ENCODE results near the gene SCEL.

DNA sequence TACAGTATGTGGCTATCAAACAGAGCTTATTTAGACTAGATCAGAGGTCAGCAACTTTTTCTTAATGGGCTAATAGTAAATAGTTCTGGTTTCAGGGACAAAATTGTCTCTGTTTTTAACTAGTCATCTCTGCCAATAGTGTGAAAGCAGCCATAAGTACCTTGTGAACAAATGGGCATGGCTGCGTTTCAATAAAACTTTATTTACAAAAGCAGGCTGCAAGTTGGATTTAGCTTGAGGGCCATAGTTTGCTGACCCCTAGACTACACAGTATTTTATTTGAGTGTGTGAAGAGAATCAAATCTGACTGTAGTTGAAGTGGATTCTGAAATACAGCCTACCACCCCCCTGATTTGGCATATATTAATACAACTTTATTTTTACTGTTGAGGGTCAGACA, 75.6 kb downstream of the SCEL start:
- TF ChIP-seq, protein P1, sequence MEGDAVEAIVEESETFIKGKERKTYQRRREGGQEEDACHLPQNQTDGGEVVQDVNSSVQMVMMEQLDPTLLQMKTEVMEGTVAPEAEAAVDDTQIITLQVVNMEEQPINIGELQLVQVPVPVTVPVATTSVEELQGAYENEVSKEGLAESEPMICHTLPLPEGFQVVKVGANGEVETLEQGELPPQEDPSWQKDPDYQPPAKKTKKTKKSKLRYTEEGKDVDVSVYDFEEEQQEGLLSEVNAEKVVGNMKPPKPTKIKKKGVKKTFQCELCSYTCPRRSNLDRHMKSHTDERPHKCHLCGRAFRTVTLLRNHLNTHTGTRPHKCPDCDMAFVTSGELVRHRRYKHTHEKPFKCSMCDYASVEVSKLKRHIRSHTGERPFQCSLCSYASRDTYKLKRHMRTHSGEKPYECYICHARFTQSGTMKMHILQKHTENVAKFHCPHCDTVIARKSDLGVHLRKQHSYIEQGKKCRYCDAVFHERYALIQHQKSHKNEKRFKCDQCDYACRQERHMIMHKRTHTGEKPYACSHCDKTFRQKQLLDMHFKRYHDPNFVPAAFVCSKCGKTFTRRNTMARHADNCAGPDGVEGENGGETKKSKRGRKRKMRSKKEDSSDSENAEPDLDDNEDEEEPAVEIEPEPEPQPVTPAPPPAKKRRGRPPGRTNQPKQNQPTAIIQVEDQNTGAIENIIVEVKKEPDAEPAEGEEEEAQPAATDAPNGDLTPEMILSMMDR (IDR thresholded peaks at IDR 0.05; ENCODE audit: low read depth, low read length, poor library complexity, severe bottlenecking): no peak
- no peak for TF ChIP-seq EZH2phosphoT487 (IDR thresholded peaks at IDR 0.05; ENCODE audit: borderline replicate concordance, low read length)

Data from DOHH2 (cell line).